Keratinocyte (primary cell): ENCODE data around the gene DAPK2. TPM values are rescaled to one million over a fixed set of nuclear protein-coding genes. Genes with fewer than 3 reads are reported as not detected.
A peak's percentile ranks its signal among the peaks of the same experiment; 100 is the strongest.
"Not testable (repeated sequence)": the region's sequence is repeated elsewhere in the genome, so short reads cannot be mapped to it uniquely, and the experiment has no call there.

Experiments used
- DNase-seq: peaks from one replicate; pipeline ENCODE4 v3.0.0-alpha.2; 2011; ENCODE audit warnings: low read depth, missing footprints, low spot score
- FAIRE-seq: peaks from 2 replicates; lab custom pipeline; 2011; peaks lifted over from hg19 to GRCh38; lab: Jason Lieb, UNC
- H2AFZ ChIP-seq: 2 replicates; pipeline ENCODE4 v1.6.0; 2012; ENCODE audit warnings: low read length, control low read depth, inconsistent platforms; ENCODE audit not compliant: control insufficient read depth
- H3K27ac ChIP-seq: 2 replicates; pipeline ENCODE4 v1.5.1; 2011; ENCODE audit warnings: low read length; ENCODE audit not compliant: control insufficient read depth, insufficient read depth
- H3K27me3 ChIP-seq: 3 replicates; pipeline ENCODE4 v1.6.0; 2011; ENCODE audit warnings: low read length; ENCODE audit not compliant: control insufficient read depth, insufficient read depth; ENCODE audit errors: extremely low read depth
- H3K36me3 ChIP-seq, 2 experiments: 2 replicates in 1 of 2; 3 replicates in 1 of 2; pipeline ENCODE4 v1.5.1; 2011; ENCODE audit warnings: low read length in 2 of 2, mild to moderate bottlenecking in 1 of 2; ENCODE audit not compliant: control insufficient read depth in 2 of 2, insufficient read depth in 2 of 2; ENCODE audit errors: extremely low read depth in 1 of 2
- H3K4me1 ChIP-seq: 3 replicates; pipeline ENCODE4 v1.5.1; 2011; ENCODE audit warnings: low read length; ENCODE audit not compliant: control insufficient read depth, insufficient read depth; ENCODE audit errors: extremely low read depth
- H3K4me2 ChIP-seq: 3 replicates; pipeline ENCODE4 v1.6.0; 2011; ENCODE audit warnings: low read depth, low read length; ENCODE audit not compliant: control insufficient read depth, insufficient read depth; ENCODE audit errors: extremely low read depth
- H3K4me3 ChIP-seq, 3 experiments: fragments of 200-600 bp in 1 of 3; sonication (generic) in 1 of 3; 2 replicates in 2 of 3; 3 replicates in 1 of 3; pipeline ENCODE4 v1.5.1; 2011 to 2016; ENCODE audit warnings: low read length in 3 of 3, mild to moderate bottlenecking in 3 of 3, control low read depth in 2 of 3, inconsistent platforms in 1 of 3, low read depth in 1 of 3, mixed read lengths in 1 of 3, mixed run types in 1 of 3, moderate library complexity in 1 of 3; ENCODE audit not compliant: control insufficient read depth in 2 of 3, insufficient read depth in 2 of 3; ENCODE audit errors: extremely low read depth in 1 of 3
- H3K79me2 ChIP-seq: 2 replicates; pipeline ENCODE4 v1.6.0; 2012; ENCODE audit warnings: low read length; ENCODE audit not compliant: control insufficient read depth, insufficient read depth
- H3K9ac ChIP-seq: 3 replicates; pipeline ENCODE4 v1.6.0; 2011; ENCODE audit warnings: low read length; ENCODE audit not compliant: control insufficient read depth, insufficient read depth; ENCODE audit errors: extremely low read depth
- H3K9me1 ChIP-seq: 3 replicates; pipeline ENCODE4 v1.6.0; 2011; ENCODE audit warnings: low read length; ENCODE audit not compliant: control insufficient read depth, insufficient read depth; ENCODE audit errors: extremely low read depth
- H3K9me3 ChIP-seq: 2 replicates; pipeline ENCODE4 v1.5.1; 2012; ENCODE audit warnings: low read depth, low read length; ENCODE audit not compliant: control insufficient read depth
- H4K20me1 ChIP-seq: 3 replicates; pipeline ENCODE4 v1.6.0; 2011; ENCODE audit warnings: low read length; ENCODE audit not compliant: control insufficient read depth, insufficient read depth; ENCODE audit errors: extremely low read depth
- CTCF ChIP-seq, 3 experiments: IDR thresholded peaks in 1 of 3; conservative IDR thresholded peaks in 1 of 3; optimal IDR thresholded peaks in 1 of 3; 2 replicates in 2 of 3; 3 replicates in 1 of 3; pipeline versions ENCODE3 to v1.5.1; 2011; ENCODE audit warnings: low read length in 3 of 3, mild to moderate bottlenecking in 3 of 3, moderate library complexity in 2 of 3, control low read depth in 1 of 3, inconsistent platforms in 1 of 3; ENCODE audit not compliant: insufficient read depth in 2 of 3; ENCODE audit errors: extremely low read depth in 1 of 3
- EZH2 ChIP-seq: IDR thresholded peaks from one replicate; pipeline ENCODE4 v1.6.1; 2012; ENCODE audit warnings: inconsistent platforms, mild to moderate bottlenecking, low read length, moderate library complexity
- dilution Hi-C: fragments of 300-500 bp; cut with MboI; formaldehyde crosslinking; loops from one replicate; pipeline ENCODE4 v1.7.0; 2020; ENCODE audit warnings: low sequenced_read_pairs; ENCODE audit not compliant: extremely low pct_ligation_motif_present
- polyA plus RNA-seq, 5 experiments: library from polyadenylated mRNA; depleted of rRNA in 3 of 5; stranded (reverse) in 3 of 5; stranded (forward) in 1 of 5; unstranded in 1 of 5; fragments of >200 nt; gene quantifications; 1 replicate in 1 of 5; 2 replicates in 3 of 5; 3 replicates in 1 of 5; pipeline versions ENCODE4 v1.2.1 to v1.2.3, GENCODE V29; 2011 to 2012; ENCODE audit warnings: missing spikeins in 2 of 5, low read depth in 1 of 5, low replicate concordance in 1 of 5

DAPK2 gene
- polyA plus RNA-seq, 1 donor (not counting 4 experiments of a cell fraction or from before 2014, with no cell fraction given): 1.4 TPM

DNA sequence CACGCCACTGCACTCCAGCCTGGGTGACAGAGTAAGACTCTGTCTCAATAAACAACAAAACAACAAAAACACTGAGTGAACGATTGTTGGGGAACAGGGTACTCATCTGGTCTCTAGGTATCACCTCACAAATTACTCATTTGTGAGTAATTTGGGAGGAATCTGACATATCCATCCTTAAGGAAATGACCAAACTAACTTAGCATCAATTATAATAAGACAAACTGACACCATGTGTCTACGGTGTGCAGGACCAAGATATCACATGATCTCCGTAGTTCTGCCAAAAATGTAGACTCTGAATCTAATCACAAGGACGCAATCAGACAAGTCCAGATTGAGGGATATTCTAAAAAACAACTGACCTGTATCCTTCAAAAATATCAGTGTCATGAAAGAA, 12.0 kb upstream of the DAPK2 start:
- Histone ChIP-seq H3K4me1 (peaks cover 10% of the 10 kb centered on the region), H3K36me3 (no peaks in the 10 kb centered on the region), H3K27ac (no peak overlapping the region), H3K4me2 (no peak overlapping the region), H3K9ac (no peak overlapping the region), H3K27me3 (no peaks in the 10 kb centered on the region), H2AFZ (no peak overlapping the region), H4K20me1 (no peaks in the 10 kb centered on the region), H3K79me2 (no peaks in the 10 kb centered on the region), H3K9me1 (no peaks in the 10 kb centered on the region), H3K9me3 (no peaks in the 10 kb centered on the region), H3K4me3 (no peak overlapping the region)
- dilution Hi-C loops: no loop called here
- TF ChIP-seq EZH2 (no peak), CTCF (optimal IDR thresholded peaks at IDR 0.05 in 1 of 3, IDR thresholded peaks at IDR 0.05 in 1 of 3, conservative IDR thresholded peaks at IDR 0.05 in 1 of 3; ENCODE audit: extremely low read depth in 1 of 3, insufficient read depth in 2 of 3, low read length in 3 of 3) (no peak)
- DNase-seq: no peak
- peak; percentile 69 for FAIRE-seq

DNA sequence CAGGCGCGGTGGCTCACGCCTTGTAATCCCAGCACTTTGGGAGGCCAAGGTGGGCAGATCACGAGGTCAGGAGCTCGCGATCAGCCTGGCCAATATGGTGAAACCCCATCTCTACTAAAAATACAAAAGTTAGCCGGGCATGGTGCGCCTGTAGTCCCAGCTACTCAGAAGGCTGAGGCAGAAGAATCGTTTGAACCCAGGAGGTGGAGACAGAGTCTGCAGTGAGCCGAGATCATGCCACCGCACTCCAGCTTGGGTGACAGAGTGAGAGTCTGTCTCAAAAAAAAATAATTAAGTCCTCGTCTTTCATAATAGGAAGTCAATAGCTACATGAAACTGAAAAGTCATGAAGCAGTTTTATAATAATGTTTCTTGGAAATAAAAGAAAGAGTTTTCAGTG, 7.4 kb upstream of the DAPK2 start:
- H3K9ac ChIP-seq, H3K4me2 ChIP-seq, H3K27ac ChIP-seq, H3K4me1 ChIP-seq, H3K4me3 ChIP-seq, H3K27me3 ChIP-seq, DNase-seq, H3K79me2 ChIP-seq, H3K9me3 ChIP-seq, dilution Hi-C loops, H4K20me1 ChIP-seq, FAIRE-seq, H3K9me1 ChIP-seq, H2AFZ ChIP-seq, H3K36me3 ChIP-seq: not testable (repeated sequence)

DNA sequence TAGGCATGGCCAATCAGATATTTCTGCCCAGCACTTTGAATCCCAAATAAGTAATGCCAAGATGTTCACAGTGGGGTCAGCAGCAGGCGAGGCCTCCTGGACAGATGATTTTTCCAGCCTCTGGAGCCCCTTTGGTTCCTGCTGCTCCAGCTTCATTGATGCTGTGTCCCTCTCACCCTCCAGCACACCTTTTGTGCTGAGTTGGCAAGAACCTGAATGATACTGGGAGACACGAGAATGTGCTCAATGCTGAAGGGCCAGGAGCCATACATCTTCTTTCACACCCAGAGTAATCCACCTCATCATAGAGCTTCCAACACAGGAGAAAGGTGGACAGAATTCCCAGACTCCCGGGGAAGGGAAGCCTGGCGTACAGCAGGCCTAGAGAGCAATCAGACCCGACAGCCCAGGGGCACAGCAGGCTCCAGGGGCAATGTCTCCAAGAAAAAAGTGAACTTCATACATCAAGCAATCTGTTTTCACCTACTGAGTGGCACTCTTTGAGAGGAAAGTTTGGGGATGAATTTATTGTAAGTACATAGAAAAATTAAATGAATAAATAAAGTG, 6.7 kb upstream of the DAPK2 start:
- Histone ChIP-seq H3K4me1 (peaks cover 2% of the 10 kb centered on the region), H3K4me3 (no peak overlapping the region)

More for the DNA sequence above, 6.7 kb upstream of the DAPK2 start:
- no peaks in the 10 kb centered on the region for H3K79me2 ChIP-seq
- DNase-seq (no peak), FAIRE-seq (no peak)
- H3K9ac ChIP-seq: no peak overlapping the region
- no peak overlapping the region for H3K4me2 ChIP-seq
- TF ChIP-seq EZH2 (no peak), CTCF (optimal IDR thresholded peaks at IDR 0.05 in 1 of 3, IDR thresholded peaks at IDR 0.05 in 1 of 3, conservative IDR thresholded peaks at IDR 0.05 in 1 of 3; ENCODE audit: extremely low read depth in 1 of 3, insufficient read depth in 2 of 3, low read length in 3 of 3) (no peak)
- dilution Hi-C loops: no loop called here
- H4K20me1 ChIP-seq: no peaks in the 10 kb centered on the region
- H3K27ac ChIP-seq: no peak overlapping the region
- no peaks in the 10 kb centered on the region for H3K9me1 ChIP-seq
- H3K27me3 ChIP-seq: no peaks in the 10 kb centered on the region
- H2AFZ ChIP-seq: no peak overlapping the region
- no peaks in the 10 kb centered on the region for H3K9me3 ChIP-seq
- H3K36me3 ChIP-seq: no peaks in the 10 kb centered on the region
